Measurements from ENCODE around the gene AMIGO3. TPM values are rescaled to one million over a fixed set of nuclear protein-coding genes. Genes with fewer than 3 reads are reported as not detected.
A peak's percentile ranks its signal among the peaks of the same experiment; 100 is the strongest.

Gene AMIGO3
- total and polyA plus RNA-seq, 3 experiments from 2014 or later = 0.15 to 1.5 (median 0.31) TPM

DNA sequence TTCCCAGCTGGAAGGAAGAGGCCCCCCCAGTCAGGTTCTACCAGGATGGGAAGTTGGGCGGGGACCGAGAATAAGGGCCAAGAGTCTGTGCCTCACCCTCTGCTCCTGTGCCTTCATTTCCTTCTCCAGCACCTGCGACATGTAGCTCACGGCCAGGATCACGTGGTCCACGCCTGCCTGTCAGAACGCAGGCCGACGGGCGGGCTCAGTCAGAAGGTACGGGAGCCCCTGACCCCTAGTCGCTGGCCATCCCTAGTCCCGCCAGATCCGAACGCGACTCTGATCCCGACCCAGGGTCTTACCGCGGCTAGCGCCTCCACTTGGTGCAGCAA lies 3.8 kb upstream of the AMIGO3 start:
- POLR2A ChIA-PET = no interaction called here
- H3K4me1 Mint-ChIP-seq = peaks cover 30 to 52% (median 41%) of the 10 kb centered on the region in 3 donors

DNA sequence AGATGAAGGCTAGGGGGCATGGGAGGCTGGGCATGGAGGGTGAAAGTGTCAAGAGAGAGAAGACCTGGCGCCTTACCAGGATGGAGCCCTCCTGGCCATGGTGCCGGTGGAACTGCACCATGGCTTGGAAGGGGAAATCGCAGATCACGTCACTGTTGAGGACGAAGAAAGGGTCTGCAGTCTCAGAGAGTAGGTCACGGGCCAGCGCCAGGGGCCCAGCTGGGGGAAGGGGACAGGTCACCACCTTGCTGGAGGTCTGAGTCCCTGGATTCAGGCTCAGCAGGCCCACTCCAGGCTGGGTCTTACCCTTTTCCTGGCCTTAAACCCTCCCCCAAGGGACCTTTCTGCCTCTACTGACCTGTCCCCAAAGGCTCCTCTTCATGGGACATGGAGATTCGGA lies 3.4 kb upstream of the AMIGO3 start:
- Mint-ChIP-seq H3K9me3 (no peaks in the 10 kb centered on the region), H3K27ac (peak overlapping the region; percentile 92 to 99 (median 98)), H3K4me3 (peak overlapping the region; percentile 91 to 96 (median 95)), H3K27me3 (peaks cover 0 to 2% of the 10 kb centered on the region in 2 donors), H3K36me3 (peaks cover 0 to 55% (median 0%) of the 10 kb centered on the region in 3 donors), H3K4me1 (peaks cover 30 to 52% (median 41%) of the 10 kb centered on the region in 3 donors)
- H3K4me3 ChIP-seq (ENCODE audit: low read length) = peak overlapping the region; percentile 99
- no peaks in the 10 kb centered on the region for H3K36me3 ChIP-seq (ENCODE audit: insufficient read depth, low read length)
- H3K27ac ChIP-seq (ENCODE audit: low read depth, low read length) = peak overlapping the region; percentile 97
- no peaks in the 10 kb centered on the region for H3K9me3 ChIP-seq (ENCODE audit: low read length)
- ChIA-PET POLR2A (no interaction called here), CTCF (interaction anchor here (1.0 kb wide), 1 partner anchor 116 kb away, joined by 3 read pairs; no protein-coding TSS in a partner anchor)
- no peaks in the 10 kb centered on the region for H3K27me3 ChIP-seq (ENCODE audit: insufficient read depth, low read length, poor library complexity, severe bottlenecking)
- no peak for DNase-seq
- peaks cover 21% of the 10 kb centered on the region for H3K4me1 ChIP-seq (ENCODE audit: insufficient read depth, low read length)

More for the DNA sequence above, 3.8 kb upstream of the AMIGO3 start:
- no peaks in the 10 kb centered on the region for H3K36me3 ChIP-seq (ENCODE audit: insufficient read depth, low read length)
- peak overlapping the region; percentile 99 for H3K4me3 ChIP-seq (ENCODE audit: low read length)
- peak; percentile 36 to 73 (median 51) for DNase-seq
- CTCF ChIA-PET = interaction anchor here (1.0 to 1.3 kb wide), 4 partner anchors 20 to 183 kb away, joined by 3 read pairs; no protein-coding TSS in a partner anchor
- H3K4me1 ChIP-seq (ENCODE audit: insufficient read depth, low read length) = peaks cover 21% of the 10 kb centered on the region
- H3K27ac Mint-ChIP-seq = peak overlapping the region; percentile 92 to 99 (median 98)
- peaks cover 0 to 58% (median 0%) of the 10 kb centered on the region in 3 donors for H3K36me3 Mint-ChIP-seq
- H3K9me3 ChIP-seq (ENCODE audit: low read length) = no peaks in the 10 kb centered on the region
- H3K9me3 Mint-ChIP-seq = no peaks in the 10 kb centered on the region
- H3K27ac ChIP-seq (ENCODE audit: low read depth, low read length) = peak overlapping the region; percentile 97
- peak overlapping the region; percentile 91 to 96 (median 95) for H3K4me3 Mint-ChIP-seq
- peaks cover 0 to 2% of the 10 kb centered on the region in 2 donors for H3K27me3 Mint-ChIP-seq
- H3K27me3 ChIP-seq (ENCODE audit: insufficient read depth, low read length, poor library complexity, severe bottlenecking) = no peaks in the 10 kb centered on the region

DNA sequence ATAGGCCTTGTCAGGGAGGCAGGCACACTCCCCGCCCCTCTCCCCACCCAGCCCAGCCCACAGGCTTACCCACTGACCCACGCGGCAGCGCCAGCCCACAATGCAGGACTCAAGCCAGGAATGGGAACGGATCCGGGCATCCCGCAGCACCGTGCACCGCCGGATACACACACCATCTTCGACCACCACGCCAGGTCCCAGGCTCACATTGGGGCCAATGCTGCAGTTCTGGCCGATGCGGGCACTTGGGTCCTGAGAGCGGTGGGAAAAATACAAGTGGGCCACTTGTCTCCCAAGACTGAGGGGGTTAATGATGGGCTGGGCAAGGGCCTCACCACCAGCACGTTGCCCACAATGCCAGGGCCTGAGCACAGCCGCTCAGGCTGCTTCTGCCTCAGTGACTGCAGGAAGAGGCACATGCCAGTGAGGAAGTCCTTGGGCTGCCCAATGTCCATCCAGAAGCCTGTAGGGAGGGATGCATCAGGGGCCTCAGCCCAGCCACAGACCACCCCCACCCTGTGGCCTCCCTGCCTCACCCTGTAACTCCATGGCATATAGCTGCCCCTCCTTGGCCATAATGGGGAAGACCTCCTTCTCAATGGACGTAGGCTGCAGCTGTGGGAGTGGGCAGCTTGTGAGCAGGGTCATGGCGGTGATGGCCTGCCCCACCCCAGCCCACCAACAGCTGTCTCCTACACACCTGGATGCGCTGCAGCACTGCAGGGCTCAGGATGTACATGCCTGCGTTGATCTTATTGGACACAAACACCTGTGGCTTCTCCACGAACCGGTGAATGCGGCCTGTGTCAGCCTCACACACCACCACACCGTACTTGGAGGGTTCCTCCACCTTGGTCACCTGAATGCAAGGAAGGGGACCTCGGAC lies 2.7 kb upstream of the AMIGO3 start:
- peak overlapping the region; percentile 36 to 99 (median 97) for H3K27ac Mint-ChIP-seq

DNA sequence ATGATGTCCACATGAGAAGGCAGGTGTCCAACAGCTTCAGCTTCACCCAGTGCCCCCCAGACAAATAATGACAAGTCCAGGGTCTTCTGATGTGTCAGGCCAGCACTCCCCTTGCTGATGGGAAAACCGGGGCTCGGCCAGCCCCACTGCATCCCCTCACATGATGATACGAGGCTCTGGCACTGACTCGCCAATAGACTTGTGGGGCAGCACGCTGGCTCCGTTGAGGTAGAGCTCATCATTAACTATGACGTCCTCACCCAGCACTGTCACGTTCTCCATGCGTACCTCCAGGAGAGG lies 2.1 kb upstream of the AMIGO3 start:
- Mint-ChIP-seq H3K4me1 (peaks cover 30 to 52% (median 41%) of the 10 kb centered on the region in 3 donors), H3K9me3 (no peaks in the 10 kb centered on the region), H3K27me3 (peaks cover 0 to 2% of the 10 kb centered on the region in 2 donors), H3K4me3 (peak overlapping the region in 4 of 7 donors; percentile 23 to 91 (median 47)), H3K36me3 (peaks cover 0 to 42% (median 0%) of the 10 kb centered on the region in 3 donors), H3K27ac (peak overlapping the region in 7 of 8 donors; percentile 3 to 93 (median 45))
- CTCF ChIA-PET = interaction anchor here (2.0 kb wide), 1 partner anchor 81 kb away, joined by 8 read pairs; no protein-coding TSS in a partner anchor
- H3K9me3 ChIP-seq (ENCODE audit: low read length) = no peaks in the 10 kb centered on the region
- no peak overlapping the region for H3K27ac ChIP-seq (ENCODE audit: low read depth, low read length)
- H3K27me3 ChIP-seq (ENCODE audit: insufficient read depth, low read length, poor library complexity, severe bottlenecking) = no peaks in the 10 kb centered on the region
- POLR2A ChIA-PET = no interaction called here
- H3K4me3 ChIP-seq (ENCODE audit: low read length) = no peak overlapping the region
- H3K4me1 ChIP-seq (ENCODE audit: insufficient read depth, low read length) = peaks cover 21% of the 10 kb centered on the region
- DNase-seq = no peak
- H3K36me3 ChIP-seq (ENCODE audit: insufficient read depth, low read length) = no peaks in the 10 kb centered on the region

More for the DNA sequence above, 2.7 kb upstream of the AMIGO3 start:
- H3K9me3 Mint-ChIP-seq = no peaks in the 10 kb centered on the region
- no peaks in the 10 kb centered on the region for H3K27me3 ChIP-seq (ENCODE audit: insufficient read depth, low read length, poor library complexity, severe bottlenecking)
- H3K9me3 ChIP-seq (ENCODE audit: low read length) = no peaks in the 10 kb centered on the region
- H3K4me3 Mint-ChIP-seq = peak overlapping the region; percentile 91 to 96 (median 95)
- ChIA-PET POLR2A (no interaction called here), CTCF (interaction anchor here (1.0 to 2.0 kb wide), 2 partner anchors 80 to 117 kb away, joined by 3 to 8 read pairs; no protein-coding TSS in a partner anchor)
- H3K4me3 ChIP-seq (ENCODE audit: low read length) = no peak overlapping the region
- H3K36me3 Mint-ChIP-seq = peaks cover 0 to 47% (median 0%) of the 10 kb centered on the region in 3 donors
- peaks cover 30 to 52% (median 41%) of the 10 kb centered on the region in 3 donors for H3K4me1 Mint-ChIP-seq
- peak overlapping the region; percentile 97 for H3K27ac ChIP-seq (ENCODE audit: low read depth, low read length)
- DNase-seq = no peak
- H3K36me3 ChIP-seq (ENCODE audit: insufficient read depth, low read length) = no peaks in the 10 kb centered on the region
- peaks cover 21% of the 10 kb centered on the region for H3K4me1 ChIP-seq (ENCODE audit: insufficient read depth, low read length)
- peaks cover 0 to 2% of the 10 kb centered on the region in 2 donors for H3K27me3 Mint-ChIP-seq

DNA sequence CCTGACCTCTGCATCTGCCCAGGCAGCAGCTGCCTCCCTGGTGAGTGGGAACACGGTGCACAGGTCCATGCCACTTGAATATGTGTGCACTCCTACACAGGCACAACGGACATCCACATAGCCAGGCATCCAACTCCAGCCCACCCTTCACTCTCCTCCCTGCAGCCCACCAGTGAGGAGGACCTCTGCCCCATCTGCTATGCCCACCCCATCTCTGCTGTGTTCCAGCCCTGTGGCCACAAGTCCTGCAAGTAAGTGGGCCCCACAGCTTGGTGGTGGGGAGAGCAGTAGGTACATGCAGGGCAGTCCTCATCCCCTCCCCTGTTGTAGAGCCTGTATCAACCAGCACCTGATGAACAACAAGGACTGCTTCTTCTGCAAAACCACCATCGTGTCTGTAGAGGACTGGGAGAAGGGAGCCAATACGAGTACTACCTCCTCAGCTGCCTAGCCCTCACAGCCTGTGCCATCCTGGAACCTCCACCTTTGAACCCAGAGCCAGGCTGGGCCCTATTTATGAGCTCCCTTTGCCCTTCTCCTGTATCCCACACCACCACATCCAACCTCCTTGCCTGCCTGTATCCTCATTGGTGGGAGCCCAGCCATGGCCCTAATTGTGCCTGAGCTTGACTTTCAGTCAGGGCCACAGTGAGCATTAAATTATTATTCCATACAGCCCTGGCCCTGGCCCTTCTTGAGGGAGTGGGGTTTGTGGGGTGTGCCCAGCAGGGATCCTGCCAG lies 1.5 kb upstream of the AMIGO3 start:
- Mint-ChIP-seq H3K27ac (peak overlapping the region in 7 of 8 donors; percentile 37 to 93 (median 75)), H3K27me3 (peaks cover 0 to 2% of the 10 kb centered on the region in 2 donors), H3K9me3 (no peaks in the 10 kb centered on the region)

DNA sequence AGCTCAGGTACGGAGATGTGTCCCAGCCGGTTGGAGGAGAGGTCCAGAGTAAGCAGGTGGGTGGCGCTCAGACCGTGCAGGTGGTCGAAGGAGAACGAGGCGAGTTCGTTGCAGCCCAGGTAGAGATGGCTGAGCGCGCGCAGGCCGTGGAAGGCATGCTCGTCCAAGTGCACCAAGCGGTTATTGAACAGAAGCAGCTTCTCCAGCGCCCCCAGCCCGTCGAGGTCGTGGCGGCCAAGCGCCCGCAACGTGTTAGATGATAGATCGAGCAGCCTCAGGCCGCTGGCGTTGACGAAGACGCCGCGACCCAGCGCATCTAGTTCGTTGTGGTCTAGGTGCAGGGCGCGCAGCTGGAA lies 648 bp downstream of the AMIGO3 start:
- H3K36me3 Mint-ChIP-seq = peaks cover 0 to 36% (median 0%) of the 10 kb centered on the region in 3 donors
- H3K27ac ChIP-seq (ENCODE audit: low read depth, low read length) = no peak overlapping the region
- H3K27me3 ChIP-seq (ENCODE audit: insufficient read depth, low read length, poor library complexity, severe bottlenecking) = no peaks in the 10 kb centered on the region
- peaks cover 0 to 2% of the 10 kb centered on the region in 2 donors for H3K27me3 Mint-ChIP-seq
- no peak for DNase-seq
- peak overlapping the region; percentile 86 to 97 (median 92) for H3K27ac Mint-ChIP-seq
- H3K9me3 Mint-ChIP-seq = no peaks in the 10 kb centered on the region
- H3K9me3 ChIP-seq (ENCODE audit: low read length) = no peaks in the 10 kb centered on the region
- H3K4me1 Mint-ChIP-seq = peaks cover 28 to 47% (median 33%) of the 10 kb centered on the region in 3 donors
- peaks cover 13% of the 10 kb centered on the region for H3K4me1 ChIP-seq (ENCODE audit: insufficient read depth, low read length)
- ChIA-PET CTCF (interaction anchor here (0.7 to 2.7 kb wide), 11 partner anchors 10 to 179 kb away, joined by 3 to 14 read pairs (median 3); partner anchors contain the start of gene INKA1), POLR2A (interaction anchor here (0.5 to 1.0 kb wide), 4 partner anchors 9 to 179 kb away, joined by 3 to 4 read pairs (median 3); partner anchors contain the start of genes INKA1 and IP6K1)
- H3K4me3 Mint-ChIP-seq = peak overlapping the region; percentile 91 to 96 (median 91)
- no peaks in the 10 kb centered on the region for H3K36me3 ChIP-seq (ENCODE audit: insufficient read depth, low read length)
- H3K4me3 ChIP-seq (ENCODE audit: low read length) = peak overlapping the region; percentile 76

More for the DNA sequence above, 1.5 kb upstream of the AMIGO3 start:
- no peaks in the 10 kb centered on the region for H3K27me3 ChIP-seq (ENCODE audit: insufficient read depth, low read length, poor library complexity, severe bottlenecking)
- H3K4me3 ChIP-seq (ENCODE audit: low read length) = no peak overlapping the region
- Mint-ChIP-seq H3K4me3 (peak overlapping the region; percentile 28 to 91 (median 48)), H3K36me3 (peaks cover 0 to 39% (median 0%) of the 10 kb centered on the region in 3 donors), H3K4me1 (peaks cover 30 to 52% (median 41%) of the 10 kb centered on the region in 3 donors)
- H3K36me3 ChIP-seq (ENCODE audit: insufficient read depth, low read length) = no peaks in the 10 kb centered on the region
- ChIA-PET CTCF (interaction anchor here (2.0 kb wide), 1 partner anchor 81 kb away, joined by 8 read pairs; no protein-coding TSS in a partner anchor), POLR2A (interaction anchor here (1.1 kb wide), 1 partner anchor 82 kb away, joined by 4 read pairs; the partner anchor contains the start of gene INKA1)
- peaks cover 21% of the 10 kb centered on the region for H3K4me1 ChIP-seq (ENCODE audit: insufficient read depth, low read length)
- no peak overlapping the region for H3K27ac ChIP-seq (ENCODE audit: low read depth, low read length)
- DNase-seq = no peak
- H3K9me3 ChIP-seq (ENCODE audit: low read length) = no peaks in the 10 kb centered on the region

DNA sequence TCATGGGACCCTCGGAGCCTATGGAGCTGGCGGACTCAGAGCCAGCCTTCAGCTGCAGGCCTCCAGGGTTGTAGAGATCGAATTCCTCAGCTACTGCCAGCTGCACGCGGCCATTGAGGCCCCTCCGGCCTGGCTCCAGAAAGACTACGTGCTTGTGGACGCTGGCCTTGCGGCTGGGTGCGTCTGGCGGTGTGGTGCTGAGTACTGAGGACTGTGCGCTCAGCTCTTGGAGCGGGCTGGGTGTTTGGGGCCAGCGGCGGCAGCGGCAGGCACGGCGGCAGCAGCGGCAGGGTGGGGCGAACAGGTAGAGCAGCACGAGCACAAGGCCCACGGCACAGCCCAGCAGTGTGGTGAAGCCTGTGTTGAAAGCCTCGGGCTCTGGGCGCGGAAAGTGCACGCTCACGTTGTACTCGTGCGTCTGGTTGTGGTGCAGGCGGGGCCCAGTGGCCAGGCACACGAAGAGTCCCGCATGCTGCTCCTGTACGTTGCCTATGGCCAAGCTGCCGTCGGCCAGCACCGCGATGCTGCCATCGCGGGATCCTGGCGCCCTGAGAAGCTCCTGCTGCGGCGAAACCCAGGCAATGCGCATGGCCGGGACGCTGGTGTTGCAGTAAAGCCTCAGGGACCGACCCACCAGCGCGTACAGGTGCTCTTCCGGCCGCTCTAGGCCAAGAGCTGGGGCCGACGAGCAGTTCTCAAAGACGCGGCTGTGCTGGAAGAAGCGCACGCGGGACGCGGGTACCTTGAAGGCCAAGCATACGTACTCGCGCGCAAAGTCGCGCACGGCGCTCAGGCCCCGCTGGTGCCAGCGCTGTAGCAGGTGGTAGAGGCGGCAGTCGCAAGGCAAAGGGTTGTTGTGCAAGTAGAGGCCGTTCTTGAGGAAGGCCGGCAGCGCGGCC lies 1.3 kb downstream of the AMIGO3 start:
- Mint-ChIP-seq H3K27me3 (peaks cover 0 to under 1% of the 10 kb centered on the region in 2 donors), H3K9me3 (no peaks in the 10 kb centered on the region), H3K27ac (peak overlapping the region in 7 of 8 donors; percentile 35 to 97 (median 92)), H3K4me3 (peak overlapping the region; percentile 91 to 96 (median 91)), H3K36me3 (peaks cover 0 to 31% (median 0%) of the 10 kb centered on the region in 3 donors), H3K4me1 (peaks cover 26 to 46% (median 32%) of the 10 kb centered on the region in 3 donors)
- H3K4me1 ChIP-seq (ENCODE audit: insufficient read depth, low read length) = peaks cover 11% of the 10 kb centered on the region
- no peaks in the 10 kb centered on the region for H3K27me3 ChIP-seq (ENCODE audit: insufficient read depth, low read length, poor library complexity, severe bottlenecking)
- ChIA-PET CTCF (interaction anchor here (0.7 to 2.7 kb wide), 11 partner anchors 10 to 178 kb away, joined by 3 to 14 read pairs (median 4); partner anchors contain the start of gene INKA1), POLR2A (interaction anchor here (0.5 to 1.0 kb wide), 3 partner anchors 8 to 85 kb away, joined by 3 read pairs; partner anchors contain the start of genes INKA1 and IP6K1)
- no peaks in the 10 kb centered on the region for H3K36me3 ChIP-seq (ENCODE audit: insufficient read depth, low read length)
- H3K27ac ChIP-seq (ENCODE audit: low read depth, low read length) = no peak overlapping the region
- no peaks in the 10 kb centered on the region for H3K9me3 ChIP-seq (ENCODE audit: low read length)
- H3K4me3 ChIP-seq (ENCODE audit: low read length) = peak overlapping the region; percentile 76
- DNase-seq = no peak
